PC-9 (cell line): Measurements from ENCODE around the gene C1QBP.

Experiments
- CTCF ChIP-seq: fragments of 200-600 bp; sonication (generic); conservative IDR thresholded peaks from 2 replicates; pipeline ENCODE4 v1.6.1; 2017; ENCODE audit warnings: mixed run types, antibody characterized with exemption, mild to moderate bottlenecking, moderate library complexity
- EZH2 ChIP-seq: fragments of 200-600 bp; sonication (generic); IDR thresholded peaks from 2 replicates; pipeline ENCODE4 v1.8.0; 2017; ENCODE audit warnings: antibody characterized with exemption, low read depth

GRCh38 chr17:5473906-5474305 lies 35.0 kb upstream of the C1QBP start:
- TF ChIP-seq CTCF (no peak), EZH2 (no peak)
